Measurements from ENCODE around the gene HMGB3.
"Not testable (repeated sequence)": the region's sequence is repeated elsewhere in the genome, so short reads cannot be mapped to it uniquely, and the experiment has no call there.

The HMGB3 gene

GRCh38 chrX:150982788-150983520 lies at the start of gene HMGB3:
Gene HMGB3, plus strand, starts transcription at chrX:150983335. Its CDS starts 2,265 bp downstream, at chrX:150985600.
- DNase-seq = peak; percentile 78

GRCh38 chrX:150933945-150934350 lies 49.2 kb upstream of the HMGB3 start:
- DNase-seq = no peak

- DNase-seq = no peak
These were observed 48.7 kb upstream of the HMGB3 start for GRCh38 chrX:150934453-150934852.

- peak; percentile 71 for DNase-seq
These were observed 47.7 kb upstream of the HMGB3 start for GRCh38 chrX:150935467-150935866.

- DNase-seq = peak; percentile 10
These were observed 46.6 kb upstream of the HMGB3 start for GRCh38 chrX:150936556-150936955.

- DNase-seq = peak; percentile 62
These were observed 42.2 kb upstream of the HMGB3 start for GRCh38 chrX:150940844-150941495.

GRCh38 chrX:150941580-150941979 lies 41.6 kb upstream of the HMGB3 start:
- peak; percentile 3 for DNase-seq

GRCh38 chrX:150942942-150943594 lies 40.1 kb upstream of the HMGB3 start:
- DNase-seq = no peak

- DNase-seq = no peak
These were observed 38.9 kb upstream of the HMGB3 start for GRCh38 chrX:150944233-150944632.

GRCh38 chrX:150954951-150955350 lies 28.2 kb upstream of the HMGB3 start:
- no peak for DNase-seq

- no peak for DNase-seq
These were observed 27.5 kb upstream of the HMGB3 start for GRCh38 chrX:150955590-150955989.

- DNase-seq = peak; percentile 42
These were observed 25.0 kb upstream of the HMGB3 start for GRCh38 chrX:150958177-150958576.

- DNase-seq = no peak
These were observed 23.6 kb upstream of the HMGB3 start for GRCh38 chrX:150959557-150959956.

GRCh38 chrX:150961631-150962030 lies 21.5 kb upstream of the HMGB3 start:
- no peak for DNase-seq

- DNase-seq = not testable (repeated sequence)
These were observed 18.7 kb upstream of the HMGB3 start for GRCh38 chrX:150964416-150964815.

- no peak for DNase-seq
These were observed 16.9 kb upstream of the HMGB3 start for GRCh38 chrX:150966235-150966634.

GRCh38 chrX:150966742-150967141 lies 16.4 kb upstream of the HMGB3 start:
- DNase-seq = no peak

- DNase-seq = no peak
These were observed 15.3 kb upstream of the HMGB3 start for GRCh38 chrX:150967786-150968185.

- DNase-seq = no peak
These were observed 14.0 kb upstream of the HMGB3 start for GRCh38 chrX:150968862-150969720.

GRCh38 chrX:150972450-150972849 lies 10.7 kb upstream of the HMGB3 start:
- DNase-seq = no peak

GRCh38 chrX:150975655-150976390 lies 7.3 kb upstream of the HMGB3 start:
- DNase-seq = no peak

Data from NCI-H524 treated with DMSO at 0.1 percent for 48 hours (cell line).